HFFc6 (cell line): ENCODE results near the gene NUP37. TPM values are rescaled to one million over a fixed set of nuclear protein-coding genes. Genes with fewer than 3 reads are reported as not detected.

Experiments
- DNase-seq: peaks from one replicate; pipeline ENCODE4 v3.0.0-alpha.2; 2018
- H3K27ac Mint-ChIP-seq: 2 replicates; pipeline ENCODE4 v1.8.0; 2020; ENCODE audit warnings: mild to moderate bottlenecking, mixed read lengths
- H3K27me3 Mint-ChIP-seq: 2 replicates; pipeline ENCODE4 v1.8.0; 2021; ENCODE audit warnings: mild to moderate bottlenecking, moderate library complexity, mixed read lengths; ENCODE audit not compliant: insufficient read depth
- H3K36me3 Mint-ChIP-seq: 2 replicates; pipeline ENCODE4 v1.8.0; 2021; ENCODE audit warnings: low read depth, mixed read lengths
- H3K4me1 Mint-ChIP-seq: 2 replicates; pipeline ENCODE4 v1.8.0; 2020; ENCODE audit warnings: low read depth, mixed read lengths
- H3K4me3 Mint-ChIP-seq: 2 replicates; pipeline ENCODE4 v1.8.0; 2020; ENCODE audit warnings: mild to moderate bottlenecking, moderate library complexity, mixed read lengths
- H3K9me3 Mint-ChIP-seq: 2 replicates; pipeline ENCODE4 v1.8.0; 2020; ENCODE audit warnings: mild to moderate bottlenecking, mixed read lengths
- CTCF ChIP-seq: fragments of 200-600 bp; sonication (generic); IDR thresholded peaks from 2 replicates; pipeline ENCODE4 v1.5.0; 2021; ENCODE audit warnings: antibody characterized with exemption, mild to moderate bottlenecking
- total RNA-seq, 6 experiments: library from RNA; stranded (reverse); fragmentation: NEBNext Ultra II Directional; extraction: Animal tissue kit (Norgen Biotek cat#: 25700); gene quantifications; 2 replicates in 1 of 6; 3 replicates in 5 of 6; pipeline ENCODE4 v1.2.3, GENCODE V29; 2021

Gene NUP37
- total RNA-seq, 6 experiments from 2014 or later: 36.0 to 53.9 (median 47.8) TPM

GRCh38 chr12:102118874-102119273 is 1.0 kb downstream of the NUP37 start:
- Mint-ChIP-seq H3K36me3 (no peaks in the 10 kb centered on the region; the same call in 1 of the 2 replicates), H3K4me1 (peaks cover 33% of the 10 kb centered on the region), H3K9me3 (no peaks in the 10 kb centered on the region), H3K27me3 (no peaks in the 10 kb centered on the region), H3K4me3 (peak overlapping the region; percentile 93), H3K27ac (peak overlapping the region; percentile 85)
- no peak for TF ChIP-seq CTCF
- DNase-seq: no peak

- no peak for TF ChIP-seq CTCF
- Mint-ChIP-seq H3K36me3 (peaks cover 5% of the 10 kb centered on the region), H3K27me3 (no peaks in the 10 kb centered on the region), H3K9me3 (no peaks in the 10 kb centered on the region), H3K27ac (no peak overlapping the region), H3K4me3 (no peak overlapping the region), H3K4me1 (peaks cover 17% of the 10 kb centered on the region)
- DNase-seq: no peak
Observed at GRCh38 chr12:102116392-102116791, 3.5 kb downstream of the NUP37 start.

- TF ChIP-seq CTCF: no peak
- no peak overlapping the region for H3K4me3 Mint-ChIP-seq
- peaks cover 24% of the 10 kb centered on the region for H3K36me3 Mint-ChIP-seq
- H3K27ac Mint-ChIP-seq: no peak overlapping the region
- no peaks in the 10 kb centered on the region for H3K9me3 Mint-ChIP-seq
- H3K27me3 Mint-ChIP-seq: peaks cover 1% of the 10 kb centered on the region; the same call in 1 of the 2 replicates
- H3K4me1 Mint-ChIP-seq: peaks cover 6% of the 10 kb centered on the region; the same call in 1 of the 2 replicates
- no peak for DNase-seq
Observed at GRCh38 chr12:102114212-102114611, 5.7 kb downstream of the NUP37 start.

- H3K4me3 Mint-ChIP-seq: no peak overlapping the region
- no peak overlapping the region; the same call in 1 of the 2 replicates for H3K27ac Mint-ChIP-seq
- DNase-seq: no peak
- no peaks in the 10 kb centered on the region for H3K4me1 Mint-ChIP-seq
- no peak for TF ChIP-seq CTCF
- peaks cover 56% of the 10 kb centered on the region for H3K36me3 Mint-ChIP-seq
- H3K27me3 Mint-ChIP-seq: peaks cover 1% of the 10 kb centered on the region; the same call in 1 of the 2 replicates
- no peaks in the 10 kb centered on the region for H3K9me3 Mint-ChIP-seq
Observed at GRCh38 chr12:102110782-102111181, 9.1 kb downstream of the NUP37 start.

- peaks cover 80% of the 10 kb centered on the region for H3K36me3 Mint-ChIP-seq
- peaks cover 1% of the 10 kb centered on the region; the same call in 1 of the 2 replicates for H3K27me3 Mint-ChIP-seq
- no peaks in the 10 kb centered on the region for H3K4me1 Mint-ChIP-seq
- H3K9me3 Mint-ChIP-seq: no peaks in the 10 kb centered on the region
- H3K4me3 Mint-ChIP-seq: no peak overlapping the region
- DNase-seq: no peak
- H3K27ac Mint-ChIP-seq: 0 out of 2 replicates have a peak overlapping the region, but pooled peaks have one; percentile 24
- TF ChIP-seq CTCF: no peak
Observed at GRCh38 chr12:102107970-102108369, 11.9 kb downstream of the NUP37 start.

GRCh38 chr12:102106905-102107304 is 13.0 kb downstream of the NUP37 start:
- peaks cover 1% of the 10 kb centered on the region; the same call in 1 of the 2 replicates for H3K27me3 Mint-ChIP-seq
- no peak for TF ChIP-seq CTCF
- H3K36me3 Mint-ChIP-seq: peaks cover 88% of the 10 kb centered on the region
- no peaks in the 10 kb centered on the region for H3K9me3 Mint-ChIP-seq
- no peak overlapping the region for H3K27ac Mint-ChIP-seq
- H3K4me1 Mint-ChIP-seq: no peaks in the 10 kb centered on the region
- DNase-seq: no peak
- H3K4me3 Mint-ChIP-seq: no peak overlapping the region
